GM20000 (cell line): ENCODE results near the gene TNFRSF11A.

Experiments
- DNase-seq: peaks from one replicate; pipeline ENCODE4 v3.0.0; 2012; ENCODE audit warnings: low spot score
- CTCF ChIP-seq: IDR thresholded peaks from 2 replicates; pipeline ENCODE4 v1.5.1; 2012; ENCODE audit warnings: mild to moderate bottlenecking, control low read depth; ENCODE audit errors: extremely low read depth, missing control alignments

The TNFRSF11A gene

DNA sequence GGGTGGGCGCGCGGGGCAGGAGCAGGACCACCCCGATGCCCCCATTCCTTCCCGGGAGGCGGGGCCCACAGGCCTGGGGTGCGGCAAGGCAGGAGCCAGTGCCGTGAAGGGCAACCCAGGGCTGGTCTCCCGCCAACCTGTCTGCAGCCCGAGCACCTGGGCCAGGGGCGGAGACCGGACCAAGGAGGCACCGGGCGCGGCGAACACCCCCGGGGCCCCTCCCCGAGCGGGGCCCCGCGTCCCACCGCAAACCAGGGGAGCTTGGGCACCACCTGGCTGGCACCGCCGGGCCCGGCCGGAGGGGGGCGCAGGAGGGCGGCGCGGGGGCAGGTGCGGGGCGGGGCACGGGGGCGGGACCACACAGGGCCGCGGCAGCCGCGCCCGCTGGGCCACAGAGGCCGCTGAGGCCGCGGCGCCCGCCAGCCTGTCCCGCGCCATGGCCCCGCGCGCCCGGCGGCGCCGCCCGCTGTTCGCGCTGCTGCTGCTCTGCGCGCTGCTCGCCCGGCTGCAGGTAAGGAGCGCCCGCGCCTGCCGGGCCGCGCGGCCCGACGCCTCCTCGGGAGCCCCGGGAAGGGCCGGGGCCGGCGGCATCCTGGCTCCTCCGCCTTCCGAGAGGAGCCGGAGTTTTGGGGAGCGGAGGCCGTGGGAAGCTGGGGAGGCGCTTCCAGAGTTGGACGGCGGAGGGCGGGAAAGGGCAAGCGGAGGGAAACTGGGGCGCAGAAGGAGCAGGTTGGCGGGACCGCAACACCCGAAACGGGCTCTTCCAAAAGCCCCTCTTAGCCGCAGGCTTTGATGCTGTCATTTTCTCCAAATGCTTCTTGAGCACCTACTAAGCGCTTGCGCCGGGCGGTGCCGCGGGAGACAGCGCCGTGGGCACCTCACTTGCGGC lies at the start of gene TNFRSF11A:
TSS of gene TNFRSF11A (plus strand) at position 394 of the 889 bp plus-strand sequence. CDS start at position 437, 43 bp downstream.
- peak; percentile 94 for DNase-seq
- TF ChIP-seq CTCF, result peak; percentile 25

GRCh38 chr18:62277045-62277444 lies 48.1 kb upstream of the TNFRSF11A start:
- DNase-seq, result no peak
- TF ChIP-seq CTCF, result no peak

- DNase-seq, result no peak
- no peak for TF ChIP-seq CTCF
Observed at GRCh38 chr18:62279561-62279960, 45.5 kb upstream of the TNFRSF11A start.

DNA sequence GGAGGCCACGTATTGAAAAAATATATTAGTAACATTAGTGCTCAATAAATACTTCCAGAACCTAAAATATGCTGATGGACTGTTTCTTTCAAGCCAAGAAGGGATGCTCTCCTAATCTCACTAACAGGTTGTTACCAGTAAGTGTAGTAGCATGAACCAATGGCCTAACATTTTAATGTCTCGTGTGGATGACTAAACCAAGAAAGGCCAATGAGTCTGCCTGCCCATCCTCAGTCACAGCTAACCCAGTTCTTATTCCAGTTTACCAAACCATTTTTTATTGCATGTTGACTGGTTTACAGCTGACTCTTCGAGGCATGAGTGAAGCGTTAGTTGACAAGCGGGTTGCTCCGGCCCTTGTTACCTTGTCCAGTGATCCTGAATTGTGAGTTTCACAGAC lies 45.1 kb upstream of the TNFRSF11A start:
- TF ChIP-seq CTCF, result no peak
- no peak for DNase-seq

GRCh38 chr18:62280786-62281185 lies 44.3 kb upstream of the TNFRSF11A start:
- TF ChIP-seq CTCF, result no peak
- DNase-seq, result no peak

- no peak for DNase-seq
- TF ChIP-seq CTCF, result no peak
Observed at GRCh38 chr18:62281684-62282083, 43.4 kb upstream of the TNFRSF11A start.

DNA sequence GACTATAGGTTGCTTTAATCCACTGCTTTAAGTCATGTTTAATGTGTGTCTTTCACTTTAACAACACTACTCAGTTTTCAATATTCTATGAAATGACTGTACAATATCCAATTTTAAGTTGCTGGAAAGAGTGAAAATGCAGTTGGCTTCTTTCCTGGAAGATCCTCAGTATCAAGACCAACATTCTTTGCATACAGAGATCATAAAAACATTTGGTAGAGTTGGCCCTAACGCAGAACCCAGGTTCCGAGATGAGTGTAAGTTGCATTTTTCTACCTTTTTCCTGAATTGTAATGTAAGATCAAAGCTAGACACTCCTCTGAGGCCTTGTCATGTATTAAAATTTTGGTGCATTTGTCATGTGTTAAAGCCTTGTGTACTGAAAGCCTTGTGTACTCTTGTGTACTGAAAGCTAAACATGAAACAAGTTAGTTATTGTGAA lies 42.9 kb upstream of the TNFRSF11A start:
- no peak for TF ChIP-seq CTCF
- no peak for DNase-seq
